ENCODE results near the gene SMAP2.

- TF ChIP-seq EZH2 (IDR thresholded peaks at IDR 0.05) (no peak), POLR2AphosphoS5 (IDR thresholded peaks at IDR 0.05; ENCODE audit: borderline replicate concordance, low read depth, low read length) (no peak), FOXP2 (optimal IDR thresholded peaks at IDR 0.05; ENCODE audit: control extremely low read depth, extremely low read length, insufficient read depth) (no peak)
Measured at GRCh38 chr1:40341491-40342380, 31.8 kb upstream of the SMAP2 start.
